HCT116 (cell line): ENCODE data around the gene DOCK1.

Experiments
- ATF3 ChIP-seq: IDR thresholded peaks from 2 replicates; pipeline ENCODE4 v1.6.1; 2012
- CBX3 ChIP-seq: IDR thresholded peaks from 2 replicates; pipeline ENCODE4 v1.6.1; 2012; ENCODE audit warnings: low read depth
- CTCF ChIP-seq, 3 experiments: fragments of 200-600 bp in 1 of 3; sonication (generic) in 1 of 3; IDR thresholded peaks in 2 of 3; conservative IDR thresholded peaks in 1 of 3; 2 replicates each; pipeline ENCODE4 v1.5.1; 2012 to 2017; ENCODE audit warnings: low read depth in 2 of 3, low read length in 2 of 3, antibody characterized with exemption in 1 of 3, borderline replicate concordance in 1 of 3, control low read depth in 1 of 3, mild to moderate bottlenecking in 1 of 3, mixed read lengths in 1 of 3, mixed run types in 1 of 3, moderate library complexity in 1 of 3; ENCODE audit not compliant: insufficient read depth in 1 of 3
- EGR1 ChIP-seq: IDR thresholded peaks from 2 replicates; pipeline ENCODE4 v1.6.1; 2012; ENCODE audit warnings: low read depth
- JUND ChIP-seq: IDR thresholded peaks from 2 replicates; pipeline ENCODE4 v1.6.1; 2012
- POLR2A ChIP-seq: IDR thresholded peaks from 2 replicates; pipeline ENCODE4 v1.7.0; 2011; ENCODE audit warnings: borderline replicate concordance; ENCODE audit not compliant: insufficient read depth, insufficient read length; ENCODE audit errors: extremely low read depth
- POLR2AphosphoS5 ChIP-seq: IDR thresholded peaks from 2 replicates; pipeline ENCODE4 v1.6.1; 2011; ENCODE audit warnings: mild to moderate bottlenecking, low read depth, low read length, moderate library complexity
- RAD21 ChIP-seq: IDR thresholded peaks from 2 replicates; pipeline ENCODE4 v1.6.1; 2012; ENCODE audit warnings: low read depth, mild to moderate bottlenecking
- REST ChIP-seq: IDR thresholded peaks from 2 replicates; pipeline ENCODE4 v1.6.1; 2012; ENCODE audit warnings: low read depth
- SIN3A ChIP-seq: IDR thresholded peaks from 2 replicates; pipeline ENCODE4 v1.6.1; 2012; ENCODE audit warnings: low read depth

- TF ChIP-seq CTCF (IDR thresholded peaks at IDR 0.05 in 2 of 3, conservative IDR thresholded peaks at IDR 0.05 in 1 of 3; ENCODE audit: borderline replicate concordance in 1 of 3, insufficient read depth in 1 of 3, low read depth in 2 of 3, low read length in 2 of 3), result no peak
- no peak for TF ChIP-seq JUND
- TF ChIP-seq SIN3A, result no peak
- no peak for TF ChIP-seq REST
- TF ChIP-seq POLR2A, result no peak
- no peak for TF ChIP-seq ATF3
- no peak for TF ChIP-seq EGR1
- TF ChIP-seq POLR2AphosphoS5, result no peak
- TF ChIP-seq RAD21, result no peak
- no peak for TF ChIP-seq CBX3
Measured at GRCh38 chr10:126911301-126911700, 6.1 kb downstream of the DOCK1 start.
